ENCODE results near the gene ABR. TPM values are rescaled to one million over a fixed set of nuclear protein-coding genes. Genes with fewer than 3 reads are reported as not detected.
"Not testable (repeated sequence)": the region's sequence is repeated elsewhere in the genome, so short reads cannot be mapped to it uniquely, and the experiment has no call there.

The ABR gene
- polyA plus RNA-seq, 10 donors: 28.5 to 42.7 (median 34.2) TPM

DNA sequence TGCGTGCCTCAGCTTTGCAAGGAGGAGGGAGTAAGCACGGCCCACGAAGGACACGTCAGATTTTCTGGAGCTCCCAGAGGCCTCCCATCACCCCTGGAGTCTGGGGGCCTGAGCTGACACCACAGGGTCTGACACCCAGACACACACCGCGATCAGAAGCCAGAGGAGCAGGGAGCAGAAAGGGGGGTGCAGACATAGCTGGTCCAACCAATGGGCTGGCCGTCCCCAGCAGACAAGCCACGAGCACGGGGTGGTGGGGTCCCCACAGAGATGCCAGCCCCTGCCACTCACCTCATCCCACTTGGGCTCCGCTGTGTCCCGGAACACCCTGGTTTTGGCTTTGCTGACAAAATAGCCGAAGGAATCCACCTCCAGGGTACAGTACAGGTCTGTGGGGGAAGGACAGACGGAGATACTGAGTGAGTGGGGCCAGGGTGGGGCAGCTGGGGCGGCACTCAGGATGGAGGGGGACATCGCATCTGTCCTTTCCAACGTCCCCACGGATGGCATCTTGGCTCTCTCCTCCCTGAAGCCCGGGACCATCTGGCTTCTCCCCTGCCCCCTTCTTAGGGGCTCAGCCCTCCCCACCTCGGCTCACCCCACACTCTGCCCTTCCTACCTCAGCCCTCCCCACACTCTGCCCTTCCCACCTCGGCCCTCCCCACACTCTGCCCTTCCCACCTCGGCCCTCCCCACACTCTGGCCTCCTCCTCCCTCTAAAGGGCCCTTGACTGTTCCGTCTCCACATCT, 129.4 kb downstream of the ABR start:
- no peak for DNase-seq

DNA sequence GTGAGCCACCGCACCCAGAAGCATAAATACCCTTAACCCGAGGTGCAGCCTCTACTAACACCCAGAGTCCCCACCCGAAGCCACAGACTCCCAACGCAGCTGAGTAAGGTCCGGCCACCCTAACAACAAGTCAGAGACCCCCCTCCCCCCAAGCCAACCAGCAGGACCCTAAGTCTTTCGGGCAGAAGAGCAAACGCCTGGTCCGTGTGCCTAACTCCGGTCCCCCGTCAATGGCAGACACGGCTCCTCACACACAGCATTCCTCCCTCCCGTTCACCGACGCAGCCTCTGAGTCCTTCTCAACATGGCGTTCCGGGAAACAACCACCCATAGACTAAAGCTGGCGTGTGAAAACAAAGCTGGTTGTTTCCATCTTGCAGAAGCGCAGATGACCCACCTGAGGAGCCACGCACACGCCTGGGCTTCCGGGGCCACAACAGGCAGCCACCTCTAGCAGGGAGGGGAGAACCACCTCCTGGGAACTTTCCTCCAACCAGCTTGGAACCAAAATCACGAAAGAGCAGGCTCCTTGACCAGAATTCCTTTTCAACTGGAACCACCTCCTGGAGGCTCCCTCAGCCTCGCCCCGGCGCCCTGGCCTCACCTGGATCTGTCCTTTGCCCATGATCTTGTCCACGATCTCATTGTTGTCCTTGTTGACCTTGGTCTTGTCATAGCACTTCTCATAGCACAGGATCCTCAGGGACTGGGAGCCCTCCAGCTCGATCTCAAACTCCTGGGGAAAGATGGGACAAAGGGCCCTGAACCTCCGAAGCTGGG, 130.1 kb downstream of the ABR start:
- DNase-seq: no peak

DNA sequence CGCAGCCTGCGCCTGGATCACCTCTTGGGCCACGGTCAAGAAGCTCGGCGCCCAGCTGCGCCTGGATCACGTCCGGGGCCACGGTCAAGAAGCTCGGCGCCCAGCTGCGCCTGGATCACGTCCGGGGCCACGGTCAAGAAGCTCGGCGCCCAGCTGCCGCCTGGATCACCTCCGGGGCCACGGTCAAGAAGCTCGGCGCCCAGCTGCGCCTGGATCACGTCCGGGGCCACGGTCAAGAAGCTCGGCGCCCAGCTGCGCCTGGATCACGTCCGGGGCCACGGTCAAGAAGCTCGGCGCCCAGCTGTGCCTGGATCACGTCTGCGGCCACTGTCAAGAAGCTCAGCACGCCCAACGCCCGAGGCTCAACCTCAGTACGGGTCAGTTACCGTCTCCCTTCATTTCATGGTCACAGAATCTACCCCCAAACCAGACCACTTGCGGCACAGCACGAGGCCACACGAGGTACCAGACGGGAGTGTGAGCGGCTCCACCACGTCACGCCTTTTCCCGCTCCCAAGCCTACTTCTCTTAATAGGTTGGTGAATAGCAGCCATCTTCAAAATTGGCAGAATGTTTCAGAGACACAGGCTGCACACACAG, 131.2 kb downstream of the ABR start:
- DNase-seq: not testable (repeated sequence)

DNA sequence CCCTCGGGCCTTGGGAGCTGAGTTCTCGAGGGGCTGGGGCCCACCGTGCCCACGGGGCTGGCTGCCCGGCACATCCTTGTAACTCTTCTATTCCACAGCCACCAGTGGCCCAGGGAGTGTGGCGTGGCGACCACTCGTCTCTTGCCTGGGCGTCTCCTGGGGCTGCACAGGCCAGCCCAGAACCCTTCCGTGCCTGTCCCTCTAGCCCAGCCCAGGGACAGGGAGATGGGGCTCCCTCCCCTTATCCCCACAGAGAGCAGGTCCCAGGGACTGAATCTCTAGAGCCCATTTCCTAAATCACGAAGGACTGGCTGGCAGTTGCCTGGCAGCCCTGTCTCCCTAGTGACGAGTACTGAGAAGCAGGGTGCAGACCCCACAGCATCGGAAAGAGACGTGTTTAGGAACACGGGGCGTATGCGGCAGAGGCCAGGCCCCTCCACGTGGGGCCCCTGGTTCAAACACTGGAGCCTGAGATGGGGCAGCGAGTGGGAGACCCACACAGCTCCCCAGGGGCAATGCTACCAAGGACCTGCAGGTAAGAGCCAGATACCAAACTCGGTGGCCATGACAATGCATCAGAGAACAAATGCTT, 131.8 kb downstream of the ABR start:
- DNase-seq: no peak

DNA sequence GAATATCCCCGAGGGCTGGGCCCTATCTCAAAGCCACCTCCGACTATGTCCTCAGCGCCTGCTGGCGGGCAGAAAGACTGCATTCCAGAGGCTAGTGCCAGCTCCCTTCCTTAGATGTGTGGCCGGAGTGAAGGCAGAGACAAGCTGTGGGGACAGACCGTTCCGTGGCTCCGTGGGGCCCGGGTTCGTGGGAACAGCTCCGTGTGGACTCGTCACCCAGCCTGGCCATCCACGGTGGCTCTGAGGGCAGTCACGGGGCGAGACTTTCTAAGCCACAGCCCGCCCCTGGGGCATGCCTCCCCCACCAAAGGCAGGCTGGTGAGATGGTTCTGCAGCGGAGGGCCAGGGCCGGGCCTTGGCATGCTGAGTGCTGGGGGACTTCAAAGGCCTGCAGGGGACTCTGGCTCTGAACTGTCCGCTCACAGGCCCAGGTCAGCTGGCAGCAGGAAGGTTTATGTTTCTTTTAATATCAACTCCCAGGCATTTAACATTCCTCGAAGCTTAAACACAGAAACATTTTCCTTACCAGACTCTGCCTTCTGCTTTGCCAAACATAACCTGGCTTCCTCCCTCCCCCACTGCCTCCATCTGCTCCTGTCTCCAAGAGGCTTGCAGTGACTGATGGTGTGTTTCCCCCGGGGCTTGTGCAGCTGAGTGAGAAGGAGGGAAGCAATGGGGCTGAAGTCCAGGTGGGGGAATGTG, 132.5 kb downstream of the ABR start:
- no peak for DNase-seq

DNA sequence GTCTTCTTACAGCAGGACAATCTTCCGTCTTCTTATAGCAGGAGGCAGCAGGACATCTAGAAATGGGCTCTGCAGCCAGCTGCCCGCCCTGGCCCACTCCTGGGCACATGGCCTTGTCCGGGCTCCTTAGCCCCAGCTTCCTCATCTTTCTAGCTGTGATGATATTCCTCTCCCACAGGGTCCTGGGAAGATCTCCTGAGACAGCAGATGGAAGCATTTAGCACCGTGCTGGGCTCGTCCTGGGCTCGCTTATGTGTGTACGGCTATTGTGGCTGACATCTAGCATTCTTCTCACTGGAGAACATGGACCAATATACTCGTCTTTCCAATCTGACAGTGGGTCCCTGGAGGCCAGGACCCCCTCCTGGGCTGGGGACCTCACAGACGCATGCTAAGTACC, 134.3 kb downstream of the ABR start:
- DNase-seq: no peak

DNA sequence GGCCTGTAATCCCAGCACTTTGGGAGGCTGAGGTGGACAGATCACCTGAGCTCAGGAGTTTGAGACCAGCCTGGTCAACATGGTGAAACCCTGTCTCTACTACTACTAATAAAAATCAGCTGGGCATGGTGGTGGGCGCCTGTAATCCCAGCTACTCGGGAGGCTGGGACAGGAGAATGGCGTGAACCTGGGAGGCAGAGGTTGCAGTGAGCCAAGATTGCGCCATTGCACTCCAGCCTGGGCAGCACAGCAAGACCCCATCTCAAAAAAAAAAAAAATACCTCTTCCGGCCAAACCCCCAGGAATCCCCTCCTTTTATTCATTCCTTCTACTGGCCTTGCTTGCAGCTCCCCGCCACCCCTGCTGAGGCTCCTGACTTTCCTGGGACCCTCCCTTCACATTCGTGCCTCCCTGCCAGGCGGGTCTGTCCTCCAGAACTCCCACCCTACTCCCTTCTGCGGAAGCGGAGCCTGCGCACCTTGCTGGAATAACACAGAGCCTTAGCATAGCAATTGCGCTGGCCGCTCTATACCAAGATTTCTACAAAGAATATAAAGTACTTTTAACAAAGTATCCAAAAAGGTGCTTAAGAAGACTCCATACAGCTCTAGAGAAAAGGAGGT, 135.3 kb downstream of the ABR start:
- DNase-seq: not testable (repeated sequence)

DNA sequence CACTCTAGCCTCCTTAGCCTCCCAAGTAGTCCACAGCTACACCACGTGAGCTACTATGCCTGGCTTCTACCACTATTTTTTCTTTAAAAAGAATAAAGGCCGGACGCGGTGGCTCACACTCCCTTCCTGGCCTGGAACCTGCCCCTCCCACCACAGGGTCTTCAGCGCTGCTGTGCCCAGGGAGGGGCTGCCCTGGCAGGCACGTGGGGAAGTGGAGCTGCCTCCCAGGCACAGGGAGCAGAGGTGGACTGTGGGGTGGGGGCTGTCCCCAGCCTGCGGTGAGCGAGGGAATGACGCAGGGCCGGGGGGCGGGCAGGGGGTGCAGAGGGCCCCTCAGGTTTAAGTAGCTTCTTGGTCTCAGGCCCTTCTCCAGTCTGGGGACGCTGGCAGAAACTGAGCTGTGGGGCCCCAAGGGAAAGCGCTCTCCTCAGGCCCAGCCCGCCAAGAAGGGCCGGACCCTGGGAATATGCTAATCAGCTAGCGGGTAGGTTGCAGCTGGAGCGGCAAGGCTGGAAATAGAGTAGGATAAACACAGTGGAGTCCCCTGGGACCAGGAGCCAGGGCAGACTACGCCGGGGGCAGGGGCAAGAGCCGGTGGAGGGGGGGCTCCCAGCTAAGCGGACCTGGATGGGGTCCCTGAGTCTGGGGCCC, 136.1 kb downstream of the ABR start:
- peak in 1 of 3 donors; percentile 62 for DNase-seq

DNA sequence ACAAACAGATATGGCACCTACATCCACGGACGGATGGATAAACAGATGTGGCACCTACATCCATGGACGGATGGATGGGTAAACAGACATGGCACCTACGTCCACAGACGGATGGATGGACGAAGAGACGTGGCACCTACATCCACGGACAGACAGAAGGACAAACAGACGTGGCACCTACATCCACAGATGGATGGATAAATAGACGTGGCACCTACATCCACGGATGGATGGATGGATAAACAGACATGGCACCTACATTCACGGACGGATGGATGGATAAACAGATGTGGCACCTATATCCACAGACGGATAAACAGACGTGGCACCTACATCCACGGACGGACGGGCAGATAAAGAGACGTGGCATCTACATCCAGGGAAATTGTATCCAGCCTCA, 137.3 kb downstream of the ABR start:
- DNase-seq: no peak

DNA sequence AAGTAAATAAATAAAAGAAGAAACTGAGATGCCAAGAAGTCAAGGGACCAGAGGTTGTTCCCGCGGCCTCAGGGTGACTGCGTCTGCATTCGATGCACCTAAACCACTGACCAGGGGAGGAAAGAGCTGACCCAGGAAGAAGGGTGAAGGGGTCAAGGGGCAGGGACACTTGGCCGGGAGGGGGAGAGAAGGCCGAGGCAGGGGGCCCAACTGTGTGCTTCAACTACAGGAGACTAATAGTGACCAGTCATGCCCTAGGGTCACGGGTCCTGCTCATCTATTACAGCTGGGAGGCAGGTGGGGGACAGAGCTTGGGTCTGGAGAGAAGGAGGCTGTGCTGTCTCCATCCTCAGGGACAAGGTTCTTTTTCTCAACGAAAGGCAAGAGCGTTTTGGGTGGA, 138.0 kb downstream of the ABR start:
- no peak for DNase-seq

DNA sequence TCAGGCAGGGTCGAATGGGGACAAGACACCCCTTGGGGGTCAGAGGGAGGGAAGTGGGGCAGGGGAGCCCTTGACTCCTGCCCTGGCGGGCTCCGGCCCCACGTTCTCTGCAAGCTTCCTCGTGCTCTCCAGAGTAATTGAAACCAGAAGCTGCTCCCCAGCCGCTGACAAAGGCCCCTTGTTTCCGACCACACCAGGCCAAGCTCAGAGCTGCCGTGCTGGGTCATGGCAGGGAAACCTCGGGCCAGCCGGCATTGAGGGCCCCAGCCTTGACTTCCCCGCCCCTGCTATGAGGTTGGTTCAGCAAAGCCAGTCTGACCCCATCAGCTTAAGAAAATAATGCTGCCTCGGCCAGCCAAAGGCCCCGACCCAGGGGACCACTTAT, 139.6 kb downstream of the ABR start:
- DNase-seq: peak in 1 of 3 donors; percentile 70

DNA sequence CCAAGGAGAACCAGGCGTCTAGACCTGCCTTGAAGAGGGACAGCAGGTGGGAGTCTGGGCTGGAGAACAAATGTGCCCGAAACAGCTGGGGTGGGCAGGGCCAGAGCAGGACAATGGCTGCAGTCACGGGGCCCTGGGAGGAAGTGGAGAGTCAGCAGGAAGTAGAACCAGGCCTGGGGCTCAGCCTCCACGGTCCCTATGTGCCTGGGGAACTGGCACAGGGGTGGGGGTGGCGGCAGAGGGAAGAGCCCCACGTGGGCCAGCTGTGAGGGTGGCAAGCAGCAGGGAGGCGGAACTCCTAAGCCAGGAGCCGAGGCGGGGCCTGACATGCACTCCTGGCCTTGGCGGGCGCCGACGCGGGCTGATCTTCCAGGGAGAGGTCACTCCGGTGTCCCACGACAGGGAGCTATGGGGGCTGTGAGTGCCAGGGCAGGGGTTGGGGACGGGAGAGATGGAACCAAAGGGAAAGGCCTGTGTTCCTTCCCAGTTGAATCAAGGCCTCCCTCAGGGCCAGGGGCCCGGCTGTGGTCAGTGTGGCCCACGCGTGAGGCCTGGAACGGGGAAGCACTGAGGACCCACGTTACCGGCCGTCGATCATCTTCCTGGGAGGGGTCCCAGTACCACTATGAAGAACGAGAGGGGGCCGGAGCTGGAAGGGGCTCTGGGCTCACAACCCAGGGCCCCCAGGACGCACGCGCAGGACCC, 140.1 kb downstream of the ABR start:
- peak in 2 of 3 donors; percentile 67 to 84 for DNase-seq

DNA sequence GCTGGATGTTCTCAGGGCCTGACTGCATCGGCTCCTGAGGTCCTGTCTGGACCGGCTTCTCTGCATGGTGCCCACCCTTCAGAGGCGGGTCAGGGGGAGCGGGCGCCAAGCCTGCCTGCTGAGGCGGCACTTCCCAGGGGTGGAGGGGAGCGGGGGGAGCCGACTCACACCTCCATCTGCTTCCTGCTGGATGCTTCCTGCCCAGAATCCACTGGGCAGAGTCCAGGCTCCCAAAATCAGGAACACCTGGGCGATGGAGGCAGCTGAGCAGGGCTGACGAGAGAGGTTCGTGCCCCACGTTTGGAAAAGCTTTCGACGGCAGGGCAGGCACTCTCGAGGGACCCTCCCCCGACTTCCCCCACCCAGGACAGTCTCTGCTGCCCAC, 140.7 kb downstream of the ABR start:
- DNase-seq: no peak

DNA sequence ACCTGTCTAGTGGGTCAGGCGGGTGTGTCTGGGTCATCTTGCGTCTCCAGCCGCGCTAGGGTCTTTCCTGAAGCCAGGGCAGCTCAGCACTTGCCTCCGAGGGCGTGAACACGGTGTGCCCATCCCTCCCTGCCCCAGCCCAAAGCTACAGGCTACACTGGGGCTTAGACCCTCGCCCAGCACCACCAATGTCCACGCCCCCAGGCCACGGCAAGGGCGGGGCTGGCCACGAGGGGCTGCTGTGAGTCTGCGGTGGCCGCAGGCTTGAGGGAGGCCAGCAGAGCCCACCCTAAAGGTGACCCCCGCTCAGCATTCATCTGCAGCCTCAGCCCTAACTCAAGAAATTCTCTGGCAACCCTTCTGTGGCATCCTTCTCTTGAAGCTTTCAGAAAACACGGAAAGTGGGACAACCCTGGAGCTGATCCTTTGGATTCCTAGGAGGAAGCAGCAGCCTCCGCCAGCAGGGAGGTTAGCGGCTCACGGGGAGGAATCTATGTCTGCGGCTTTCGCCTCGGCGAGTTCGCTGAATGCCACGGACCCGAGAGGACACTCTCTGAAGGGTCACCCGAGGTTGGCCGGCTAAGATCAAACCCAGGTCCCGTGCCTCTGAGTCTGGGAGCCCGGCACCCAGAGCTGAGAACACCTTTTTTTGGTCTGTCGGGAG, 141.2 kb downstream of the ABR start:
- DNase-seq: no peak

DNA sequence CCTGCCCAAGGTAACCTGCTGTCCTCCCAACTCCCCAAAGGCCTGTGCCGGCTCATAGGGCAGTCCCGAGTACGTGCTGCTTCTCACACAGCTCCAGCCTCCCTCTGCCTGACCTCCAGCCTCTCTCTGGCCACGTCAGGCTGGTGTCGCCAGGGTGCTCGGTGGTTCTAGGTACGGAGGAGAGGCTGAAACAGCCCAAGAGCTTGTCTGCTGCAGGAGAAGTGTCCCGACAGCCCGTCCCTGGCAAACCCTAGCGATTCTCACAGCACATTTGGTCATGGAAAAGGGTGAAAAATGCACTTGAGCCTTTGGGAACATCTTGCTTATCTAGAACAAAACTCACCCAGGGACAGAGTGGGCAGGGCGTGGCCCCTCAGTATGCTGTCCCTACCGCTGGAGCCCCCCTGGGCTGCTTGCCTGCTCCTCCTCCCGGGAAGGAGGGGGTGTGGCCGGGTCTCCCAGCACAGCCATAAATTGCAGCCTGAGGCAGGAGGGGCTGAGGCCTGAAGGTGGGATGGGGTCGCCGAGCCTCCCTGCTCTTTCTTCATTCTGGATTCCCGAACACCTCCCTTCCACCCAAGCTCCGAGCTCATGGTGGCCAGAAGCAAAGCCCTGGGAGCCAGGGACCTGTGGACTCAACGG, 142.4 kb downstream of the ABR start:
- no peak for DNase-seq

DNA sequence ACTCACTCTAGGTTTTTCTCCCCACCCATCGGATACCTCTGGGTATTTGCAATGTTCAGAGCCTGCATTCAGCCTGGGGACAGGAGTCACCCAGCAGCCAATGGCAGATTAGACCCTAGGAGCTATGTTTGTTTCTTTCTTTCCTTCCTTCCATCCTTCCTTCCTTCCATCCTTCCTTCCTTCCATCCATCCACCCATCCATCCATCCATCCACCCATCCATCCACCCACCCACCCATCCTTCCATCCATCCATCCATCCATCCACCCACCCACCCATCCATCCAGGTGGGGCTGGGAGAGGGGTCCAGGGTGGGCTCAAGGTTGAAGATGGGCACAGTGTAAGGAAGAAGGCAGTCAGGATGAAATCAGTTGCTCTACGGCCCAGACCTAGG, 142.9 kb downstream of the ABR start:
- no peak for DNase-seq

DNA sequence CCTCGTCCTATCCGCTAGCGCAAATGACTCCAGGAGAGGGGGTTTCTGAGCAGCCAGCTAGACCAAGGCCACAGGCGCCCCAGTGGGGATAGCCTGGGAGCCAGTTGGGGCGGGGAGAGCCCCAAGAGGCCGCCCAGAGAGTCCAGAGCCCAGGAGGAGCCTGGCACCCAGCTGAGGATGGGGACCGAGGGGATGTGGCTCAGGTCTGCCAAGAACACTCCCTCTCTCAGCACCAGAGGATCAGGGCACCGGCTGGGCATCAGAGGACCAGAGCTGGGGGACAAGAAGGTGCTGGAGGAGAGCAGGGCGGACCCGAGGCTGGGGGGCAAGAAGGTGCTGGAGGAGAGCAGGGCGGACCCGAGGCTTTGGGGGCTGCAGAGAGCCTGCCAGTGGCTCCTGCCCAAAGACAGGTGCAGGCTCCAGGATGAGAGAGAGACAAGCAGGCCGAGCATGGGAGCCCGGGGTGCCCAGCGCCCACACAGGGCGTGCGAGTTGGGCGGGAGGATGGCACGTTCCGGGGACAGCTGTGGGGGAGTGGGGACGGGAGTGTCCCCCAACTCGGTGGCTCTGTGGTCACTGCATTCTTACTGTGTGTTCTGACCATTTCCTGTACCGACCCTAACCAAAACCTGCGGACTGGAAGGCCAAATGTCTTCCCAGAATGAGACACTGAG, 143.5 kb downstream of the ABR start:
- no peak for DNase-seq

DNA sequence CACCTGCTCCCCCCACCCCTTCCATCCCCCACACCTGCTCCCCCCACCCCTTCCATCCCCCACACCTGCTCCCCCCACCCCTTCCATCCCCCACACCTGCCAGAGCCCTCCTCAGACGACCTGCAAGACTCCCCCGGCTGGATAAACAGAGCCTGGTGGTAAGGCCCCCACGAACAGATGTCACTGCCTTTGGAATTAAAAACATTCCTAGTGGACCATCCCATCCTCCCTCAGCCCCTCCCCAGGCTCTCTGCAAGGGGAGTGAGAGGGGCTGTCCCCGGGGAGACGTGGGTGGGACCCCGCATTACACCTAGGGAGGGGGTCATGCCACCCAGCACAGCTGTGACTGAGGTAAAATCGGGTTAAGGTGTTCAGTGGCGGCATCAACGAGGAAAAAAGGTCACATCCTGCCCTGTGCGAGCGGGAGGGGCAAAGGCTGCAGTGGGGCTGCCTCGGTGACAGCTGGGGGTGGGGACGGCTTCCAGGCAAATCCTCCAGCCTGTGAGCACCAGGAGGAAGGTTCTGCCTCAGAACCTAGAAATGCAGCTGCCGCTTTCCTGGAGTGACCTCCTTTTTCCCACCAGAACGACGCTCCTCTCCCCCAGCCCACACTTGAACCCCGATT, 144.1 kb downstream of the ABR start:
- DNase-seq: peak in 1 of 3 donors; percentile 60
